ENCODE measurements around the gene CCDC172.
"Not testable (repeated sequence)": the region's sequence is repeated elsewhere in the genome, so short reads cannot be mapped to it uniquely, and the experiment has no call there.

The CCDC172 gene

DNA sequence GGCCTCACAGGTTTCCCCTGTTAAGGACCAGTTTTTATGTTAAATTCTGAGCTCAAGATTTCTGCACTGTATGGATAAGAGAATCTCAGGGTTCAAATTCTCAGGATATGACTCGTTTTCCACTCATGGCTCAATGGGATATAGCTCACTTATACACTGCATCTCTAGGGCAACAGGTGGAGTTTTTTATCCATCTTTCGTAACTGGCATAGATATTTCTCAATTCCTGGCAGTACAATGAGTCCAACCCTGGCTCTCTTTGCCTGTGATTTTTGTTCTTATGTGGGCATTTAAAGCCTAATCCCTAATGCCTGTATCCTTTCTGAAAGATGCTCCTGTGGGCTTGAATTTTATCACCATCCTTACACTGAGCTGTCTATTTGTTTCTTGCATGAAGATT lies 7.6 kb downstream of the CCDC172 start:
- DNase-seq (ENCODE audit: low read depth in 2 of 2, low spot score in 1 of 2) = no peak

DNA sequence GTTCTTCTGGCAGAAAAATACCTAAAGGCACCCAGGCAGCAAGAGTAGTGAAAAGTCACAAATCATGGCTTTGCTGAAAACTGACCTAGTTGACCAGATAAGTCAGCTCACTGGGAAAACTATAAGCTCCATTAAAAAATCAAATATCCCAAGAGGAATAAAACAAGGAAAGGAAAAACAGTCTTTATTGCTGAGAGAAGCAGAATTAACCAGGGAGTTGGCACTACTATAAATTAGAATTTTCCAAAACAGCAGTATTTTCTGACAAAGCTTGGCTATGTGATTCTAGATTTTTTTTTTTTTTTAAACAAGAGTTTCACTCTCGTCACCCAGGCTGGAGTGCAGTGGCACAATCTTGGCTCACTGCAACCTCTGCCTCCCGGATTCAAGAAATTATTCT lies 12.6 kb downstream of the CCDC172 start:
- DNase-seq (ENCODE audit: low read depth in 2 of 2, low spot score in 1 of 2) = no peak

DNA sequence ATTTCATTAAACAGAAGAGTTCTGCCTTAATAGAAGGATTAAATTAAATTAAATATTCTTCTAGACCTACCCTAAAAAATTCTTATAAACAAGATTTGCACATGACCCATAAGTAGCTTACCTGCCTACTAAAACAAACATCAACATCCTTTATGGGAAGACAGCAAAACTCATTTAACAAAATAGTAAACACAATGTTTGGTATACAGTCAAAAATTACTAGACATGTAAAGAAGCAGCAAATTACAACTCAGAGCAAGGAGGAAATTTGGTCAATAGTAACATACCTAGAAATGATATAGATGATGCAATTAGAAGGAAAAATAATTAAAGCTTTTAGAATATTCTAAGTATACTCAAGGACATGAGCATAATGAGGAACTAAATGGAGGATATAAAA lies 27.9 kb downstream of the CCDC172 start:
- DNase-seq (ENCODE audit: low read depth in 2 of 2, low spot score in 1 of 2) = no peak

DNA sequence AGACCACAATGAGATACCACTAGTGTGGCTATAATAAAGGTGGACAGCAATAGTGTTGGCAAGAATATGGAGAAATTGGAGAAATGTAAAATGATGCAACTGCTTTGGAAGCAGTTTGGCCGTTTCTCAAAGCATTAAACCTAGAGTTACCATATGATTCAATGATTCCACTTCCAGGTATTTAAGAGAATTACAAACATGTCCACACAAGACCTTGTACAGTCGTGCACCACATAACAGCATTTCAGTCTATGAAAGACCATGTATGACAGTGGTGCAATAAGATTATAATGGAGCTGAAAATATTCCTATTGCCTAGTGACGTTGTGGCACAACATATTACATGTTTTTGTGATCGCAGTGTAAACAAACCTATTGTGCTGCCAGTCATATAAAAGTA lies 29.6 kb downstream of the CCDC172 start:
- no peak for DNase-seq (ENCODE audit: low read depth in 2 of 2, low spot score in 1 of 2)

DNA sequence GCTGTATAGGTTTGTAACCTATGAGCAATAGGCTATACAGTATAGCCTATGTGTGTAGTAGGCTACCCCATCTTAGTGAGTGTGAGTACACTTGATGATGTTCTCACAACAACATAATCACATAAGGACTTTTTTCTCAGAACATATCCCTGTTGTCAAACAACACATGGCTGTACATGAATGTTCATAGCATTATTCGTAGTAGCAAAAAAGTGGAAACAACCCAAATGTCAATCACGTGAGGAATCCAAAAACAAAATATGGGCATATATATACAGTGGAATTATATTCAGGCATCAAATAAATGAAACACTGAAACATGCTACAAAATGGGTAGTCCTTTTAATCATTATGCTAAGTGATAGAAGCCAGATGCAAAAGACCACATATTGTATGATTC lies 31.1 kb downstream of the CCDC172 start:
- no peak for DNase-seq (ENCODE audit: low read depth in 2 of 2, low spot score in 1 of 2)

DNA sequence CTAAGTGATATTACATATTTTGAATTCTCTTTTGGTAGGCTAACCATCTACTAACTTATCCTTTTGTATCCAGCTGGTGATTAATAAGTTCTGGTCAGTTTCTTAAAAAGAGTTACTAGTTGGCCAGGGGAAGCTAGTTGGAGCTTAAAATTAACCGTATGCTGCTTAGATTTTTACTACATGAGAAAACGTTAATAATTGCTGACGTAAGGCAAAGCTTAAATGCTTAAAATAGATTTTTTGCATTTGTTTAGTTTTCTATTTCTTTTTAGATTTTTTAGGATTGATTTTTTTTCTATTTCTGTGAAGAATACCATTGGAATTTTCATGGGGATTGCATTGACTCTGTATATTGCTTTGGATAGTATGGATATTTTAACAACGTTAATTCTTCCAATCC lies 32.6 kb downstream of the CCDC172 start:
- no peak for DNase-seq (ENCODE audit: low read depth in 2 of 2, low spot score in 1 of 2)

DNA sequence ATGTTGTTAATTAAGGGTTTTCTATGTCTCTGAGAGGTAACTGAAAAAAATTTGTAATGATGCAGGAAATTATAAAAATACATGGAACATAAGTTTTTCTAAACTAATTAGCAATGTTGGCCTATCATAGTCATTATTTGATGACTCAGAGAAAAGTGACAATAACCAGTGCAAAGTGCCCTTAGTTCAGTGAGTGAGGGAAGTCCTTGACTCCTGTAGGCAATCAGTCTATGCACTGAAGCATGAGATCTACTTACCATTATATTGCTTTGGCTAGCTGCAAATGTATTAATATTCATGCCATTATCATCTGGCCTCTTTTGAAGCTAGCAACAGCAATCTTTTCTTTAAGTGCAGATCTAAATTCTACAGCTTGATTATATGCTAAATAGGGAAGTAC lies 40.6 kb downstream of the CCDC172 start:
- DNase-seq (ENCODE audit: low read depth in 2 of 2, low spot score in 1 of 2) = no peak

DNA sequence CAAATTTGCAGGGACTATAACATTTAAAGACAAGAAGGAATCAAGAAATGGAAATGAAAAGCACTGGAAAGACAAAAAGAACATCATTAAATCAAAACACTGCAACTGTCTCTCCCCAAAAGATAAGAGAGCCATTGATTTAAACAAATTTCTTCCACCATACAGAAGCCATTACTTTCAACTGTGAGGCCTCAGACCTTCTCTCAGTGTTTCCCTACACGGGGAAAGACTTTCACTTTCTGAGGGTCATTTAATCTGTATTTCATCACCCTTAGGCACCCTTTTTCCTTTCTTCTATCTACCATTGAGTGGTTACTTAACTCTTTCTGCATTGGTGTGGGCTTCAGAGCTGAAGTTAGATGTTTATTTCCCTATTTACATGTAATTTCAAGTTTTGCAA lies 47.5 kb downstream of the CCDC172 start:
- no peak for DNase-seq (ENCODE audit: low read depth in 2 of 2, low spot score in 1 of 2)

DNA sequence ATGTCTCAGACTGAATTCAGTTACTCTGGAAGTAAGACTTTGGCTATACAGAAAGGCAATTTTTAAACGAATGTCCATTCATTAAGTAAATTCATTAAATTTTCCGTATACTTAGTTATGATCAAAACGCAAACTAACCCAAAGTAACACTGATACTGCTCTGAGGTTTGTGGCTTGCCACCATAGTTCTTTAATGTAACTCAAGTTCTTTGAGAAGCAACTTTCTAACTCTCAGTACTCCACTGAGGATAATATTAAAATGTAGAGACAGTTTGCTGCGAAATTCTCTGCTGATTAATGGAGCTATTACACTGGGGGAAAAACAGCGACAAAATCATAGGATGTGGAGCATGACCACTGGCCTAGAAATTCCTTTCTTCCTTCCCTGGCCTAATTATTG lies 58.0 kb downstream of the CCDC172 start:
- DNase-seq (ENCODE audit: low read depth in 2 of 2, low spot score in 1 of 2) = no peak

DNA sequence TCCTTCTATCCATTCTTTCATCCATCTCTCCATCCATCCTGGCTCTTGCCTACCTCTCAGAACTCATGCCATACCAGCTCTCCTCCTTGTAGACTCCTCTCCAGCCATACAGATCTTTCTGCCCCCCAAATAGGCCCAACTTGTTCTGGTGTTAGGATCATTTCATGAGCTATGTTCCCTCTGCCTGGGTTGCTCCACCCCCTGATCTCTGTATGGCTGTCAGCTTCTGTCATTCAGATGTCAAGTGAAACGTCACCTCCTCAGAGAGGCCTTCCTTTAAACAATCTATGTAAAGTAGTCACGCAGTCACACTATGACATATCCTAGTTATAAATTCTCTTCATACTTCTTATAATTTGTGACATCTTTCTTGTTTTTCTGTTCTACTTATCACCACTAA lies 61.1 kb downstream of the CCDC172 start:
- no peak for DNase-seq (ENCODE audit: low read depth in 2 of 2, low spot score in 1 of 2)

DNA sequence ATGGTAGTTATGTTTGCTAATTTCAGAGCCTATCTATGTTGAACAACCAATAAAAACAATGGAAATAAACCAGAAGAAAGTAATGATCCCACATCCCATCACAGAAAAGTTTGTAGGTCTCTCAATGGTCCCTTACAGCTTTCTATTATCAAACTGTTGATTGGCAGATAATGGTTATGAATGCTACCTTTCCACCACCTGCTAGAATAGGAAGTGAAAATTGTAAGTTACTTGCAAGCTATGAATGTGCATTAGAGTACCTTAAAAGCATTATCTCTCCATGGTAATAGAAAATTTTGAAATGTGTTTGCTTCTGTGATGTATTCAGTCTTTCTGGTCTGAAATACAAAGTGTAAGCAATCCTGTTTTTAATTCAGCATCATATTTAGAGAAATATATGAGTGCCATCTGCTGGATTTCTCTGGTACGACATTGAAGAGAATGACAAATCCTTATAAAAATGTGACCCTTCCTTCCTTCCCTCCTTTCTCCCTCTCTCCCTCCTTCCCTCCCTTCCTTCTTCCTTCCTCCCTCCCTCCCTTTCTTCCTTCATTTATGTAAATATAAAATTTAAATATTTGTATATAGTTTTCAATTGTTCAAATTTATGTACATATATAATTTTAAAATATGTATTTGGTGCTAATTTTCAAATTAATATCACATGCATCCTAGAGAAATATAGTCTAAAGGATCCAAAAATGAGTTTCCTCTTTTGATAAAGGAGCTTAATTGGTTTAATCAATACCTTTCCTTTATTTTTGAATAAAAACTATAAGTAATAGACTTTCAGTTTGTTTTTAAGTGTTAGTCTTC lies 62.0 kb downstream of the CCDC172 start:
- DNase-seq (ENCODE audit: low read depth in 2 of 2, low spot score in 1 of 2) = no peak

DNA sequence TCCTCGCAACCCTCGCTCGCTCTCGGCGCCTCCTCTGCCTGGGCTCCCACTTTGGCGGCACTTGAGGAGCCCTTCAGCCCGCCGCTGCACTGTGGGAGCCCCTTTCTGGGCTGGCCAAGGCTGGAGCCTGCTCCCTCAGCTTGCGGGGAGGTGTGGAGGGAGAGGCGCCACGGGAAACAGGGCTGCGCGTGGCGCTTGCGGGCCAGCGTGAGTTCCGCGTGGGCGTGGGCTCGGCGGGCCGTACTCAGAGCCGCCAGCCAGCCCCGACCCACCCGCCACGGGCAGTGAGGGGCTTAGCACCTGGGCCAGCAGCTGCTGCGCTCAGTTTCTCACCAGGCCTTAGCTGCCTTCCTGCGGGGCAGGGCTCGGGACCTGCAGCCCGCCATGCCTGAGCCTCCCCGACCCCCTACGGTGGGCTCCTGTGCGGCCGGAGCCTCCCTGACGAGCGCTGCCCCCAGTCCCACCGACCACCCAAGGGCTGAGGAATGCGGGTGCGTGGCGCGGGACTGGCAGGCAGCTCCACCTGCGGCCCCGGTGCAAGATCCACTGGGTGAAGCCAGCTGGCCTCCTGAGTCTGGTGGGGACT lies 69.1 kb downstream of the CCDC172 start:
- DNase-seq (ENCODE audit: low read depth in 2 of 2, low spot score in 1 of 2) = not testable (repeated sequence)

DNA sequence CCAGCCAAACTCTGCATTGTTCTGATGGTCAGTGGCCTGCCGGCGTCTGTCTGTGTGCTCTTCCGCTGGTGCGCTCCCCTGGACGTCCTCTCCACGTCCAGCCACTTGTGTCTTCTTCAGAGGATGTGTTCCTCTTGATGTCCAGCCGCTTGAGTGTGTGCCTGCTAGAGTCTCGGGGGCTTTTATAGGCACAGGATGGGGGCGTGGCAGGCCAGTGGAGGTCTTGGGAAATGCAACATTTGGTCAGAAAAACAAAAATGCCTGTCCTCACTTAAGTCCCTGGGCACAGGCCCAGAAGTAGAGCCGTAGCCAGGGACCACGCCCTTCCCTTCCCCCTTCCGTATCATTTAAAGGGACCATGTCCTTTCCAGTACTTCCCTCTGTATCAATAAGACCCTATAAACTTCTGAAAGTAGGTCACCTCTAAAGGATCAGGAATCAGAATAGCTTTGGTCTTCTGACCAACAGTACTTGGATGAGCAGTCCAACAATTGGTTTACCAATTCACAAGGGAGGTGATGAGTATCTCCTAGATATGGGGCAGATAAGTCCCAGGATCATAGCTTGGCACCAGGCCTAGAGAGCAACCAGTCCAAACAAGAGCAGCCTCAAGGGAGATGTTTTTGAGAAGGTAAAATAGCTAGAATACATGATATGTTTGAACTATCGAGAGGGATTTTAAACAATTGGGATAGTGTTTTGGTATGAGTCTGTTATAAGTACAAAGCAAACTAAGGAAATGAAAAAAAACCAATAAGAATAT lies 71.2 kb downstream of the CCDC172 start:
- DNase-seq (ENCODE audit: low read depth in 2 of 2, low spot score in 1 of 2) = no peak

DNA sequence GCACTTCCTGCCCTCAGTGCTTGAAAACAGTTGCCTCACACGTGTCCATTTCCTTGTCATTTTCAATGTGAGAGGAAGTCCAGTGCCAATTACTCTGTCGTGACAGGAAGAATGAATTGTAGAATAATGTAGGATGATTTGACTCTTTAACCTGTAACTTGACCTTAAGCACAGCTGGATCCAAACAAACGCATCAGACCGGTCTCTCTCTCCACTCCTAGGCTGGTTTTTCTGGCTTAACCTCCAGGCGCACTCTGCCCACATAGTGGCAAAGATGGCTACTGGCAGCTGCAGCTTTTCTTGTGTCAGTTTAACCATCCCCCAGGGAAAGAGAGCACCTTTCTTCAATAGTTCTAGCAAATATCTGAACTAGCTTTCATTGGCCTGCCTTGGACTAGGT lies 74.0 kb downstream of the CCDC172 start:
- DNase-seq (ENCODE audit: low read depth in 2 of 2, low spot score in 1 of 2) = no peak

DNA sequence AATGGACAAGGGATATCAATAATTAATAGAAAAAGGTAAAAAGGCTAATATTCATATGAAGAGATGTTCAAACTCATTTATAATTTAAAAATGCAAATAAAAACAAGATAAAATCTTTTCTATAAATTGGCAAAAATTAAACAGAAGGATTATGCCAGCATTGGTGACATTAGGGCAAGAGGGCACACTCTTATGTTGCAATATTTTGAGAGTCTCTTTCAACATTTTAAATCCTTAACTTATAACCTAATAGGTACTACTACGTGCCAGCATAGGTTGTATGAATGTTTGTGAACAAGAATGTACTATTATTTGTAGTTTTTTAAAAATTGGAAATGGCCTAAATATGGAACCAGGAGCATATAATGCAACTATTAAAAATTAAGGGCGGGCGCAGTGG lies 78.6 kb downstream of the CCDC172 start:
- DNase-seq (ENCODE audit: low read depth in 2 of 2, low spot score in 1 of 2) = no peak

DNA sequence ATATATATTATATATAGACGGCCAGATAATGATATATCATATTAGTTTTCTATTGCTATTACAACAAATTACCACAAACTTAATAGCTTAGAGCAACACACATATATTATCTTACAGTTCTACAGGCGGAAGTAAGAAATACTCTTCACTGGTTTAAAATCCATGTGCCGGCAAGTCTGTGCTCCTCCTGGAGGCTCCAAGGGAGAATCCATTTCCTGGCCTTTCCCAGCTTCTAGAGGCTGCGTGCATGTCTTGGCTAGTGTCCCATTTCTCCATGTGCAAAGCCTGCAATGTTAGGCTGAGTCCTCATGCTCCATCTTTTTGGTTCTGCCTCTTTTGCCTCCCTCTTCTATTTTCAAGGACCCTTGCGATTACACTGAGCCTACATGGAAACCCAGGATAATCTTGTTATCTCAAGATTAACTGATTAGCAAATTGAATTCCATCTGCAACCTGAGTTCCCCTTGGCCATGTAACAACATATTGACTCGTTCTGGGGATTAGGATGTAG lies 79.5 kb downstream of the CCDC172 start:
- no peak for DNase-seq (ENCODE audit: low read depth in 2 of 2, low spot score in 1 of 2)

DNA sequence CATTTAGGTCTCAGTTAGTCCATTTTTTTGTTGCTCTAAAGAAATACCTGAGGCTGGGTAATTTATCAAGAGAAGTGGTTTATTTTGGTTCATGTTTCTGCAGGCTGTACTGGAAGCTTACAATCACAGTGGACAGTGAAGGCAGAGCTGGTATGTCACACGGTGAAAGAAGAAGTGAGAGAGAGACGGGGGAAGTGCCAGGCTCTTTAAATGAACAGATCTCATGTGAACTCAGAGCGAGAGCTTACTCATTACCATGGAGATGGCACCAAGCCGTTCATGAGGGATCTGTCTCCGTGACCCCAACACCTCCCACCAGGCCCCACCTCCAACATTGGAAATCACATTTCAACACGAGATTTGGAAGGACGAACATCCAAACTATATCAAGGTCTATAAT lies 84.5 kb downstream of the CCDC172 start:
- no peak for DNase-seq (ENCODE audit: low read depth in 2 of 2, low spot score in 1 of 2)

DNA sequence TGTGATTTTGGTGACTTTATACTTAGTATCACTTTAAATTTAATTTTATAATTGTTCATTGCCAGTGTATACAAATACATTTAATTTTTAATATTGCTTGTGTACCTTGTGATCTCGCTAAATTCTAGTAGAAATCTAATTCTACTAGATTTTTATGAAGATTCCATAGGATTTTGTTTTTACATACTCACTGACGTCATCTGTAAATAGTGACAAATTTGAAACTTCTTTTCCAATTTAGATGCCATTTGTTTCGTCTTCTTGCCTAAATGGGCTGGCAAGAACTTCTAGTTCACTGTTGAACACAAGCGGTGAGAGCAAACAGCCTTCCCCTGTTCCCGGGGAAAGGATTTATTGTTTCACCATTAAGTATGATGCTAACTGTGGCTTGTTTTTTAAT lies 86.1 kb downstream of the CCDC172 start:
- no peak for DNase-seq (ENCODE audit: low read depth in 2 of 2, low spot score in 1 of 2)

DNA sequence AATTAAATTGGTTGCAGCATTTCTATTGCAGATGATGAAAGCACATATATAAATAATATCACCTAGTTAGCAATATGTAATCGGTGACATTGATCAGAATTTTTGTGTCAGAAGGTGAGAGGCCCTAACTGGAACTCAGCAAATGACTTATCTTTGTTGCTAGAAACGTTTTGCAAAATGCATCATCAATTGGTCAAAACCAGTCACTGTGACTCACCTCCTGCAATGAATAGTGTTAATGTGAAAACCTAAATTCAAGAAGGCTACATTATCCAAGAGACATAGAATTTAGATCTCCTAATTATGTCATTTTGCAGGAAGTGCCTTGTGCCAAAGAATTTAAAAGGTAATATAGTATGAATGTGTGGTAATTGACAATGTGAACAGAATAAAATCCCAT lies 93.6 kb downstream of the CCDC172 start:
- DNase-seq (ENCODE audit: low read depth in 2 of 2, low spot score in 1 of 2) = no peak

DNA sequence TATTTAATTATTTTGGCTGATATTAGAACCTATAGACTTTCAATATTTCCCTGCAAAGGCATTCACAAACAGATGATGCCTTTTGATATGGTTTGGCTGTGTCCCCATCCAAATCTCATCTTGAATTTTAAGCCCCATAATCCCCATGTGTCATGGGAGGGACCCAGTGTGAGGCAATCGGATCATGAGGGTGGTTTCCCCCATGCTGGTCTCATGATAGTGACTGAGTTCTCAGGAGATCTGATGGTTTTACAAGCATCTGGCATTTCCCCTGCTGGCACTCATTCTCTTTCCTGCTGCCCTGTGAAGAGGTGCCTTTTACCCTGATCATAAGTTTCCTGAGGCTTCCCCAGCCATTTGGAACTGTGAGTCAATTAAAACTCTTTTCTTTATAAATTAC lies 94.1 kb downstream of the CCDC172 start:
- no peak for DNase-seq (ENCODE audit: low read depth in 2 of 2, low spot score in 1 of 2)

DNA sequence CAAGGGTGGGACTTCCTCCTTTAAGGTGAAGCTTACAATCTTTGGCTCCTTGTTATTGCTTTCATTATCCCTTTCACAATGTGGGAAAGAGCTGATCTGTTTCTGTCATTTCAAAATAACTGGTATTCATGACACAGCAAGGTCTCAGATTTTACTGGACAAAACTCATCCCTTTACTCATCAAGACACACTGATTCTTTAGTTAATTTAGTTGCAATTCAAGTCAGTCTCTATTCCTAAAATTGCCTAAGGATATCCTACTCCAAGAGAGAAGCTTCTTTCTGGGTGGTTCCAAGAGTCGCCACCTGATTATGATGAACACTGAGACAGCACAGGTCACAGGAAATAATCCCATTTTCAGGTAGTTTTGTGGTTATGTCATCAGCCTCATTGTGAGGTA lies 97.6 kb downstream of the CCDC172 start:
- no peak for DNase-seq (ENCODE audit: low read depth in 2 of 2, low spot score in 1 of 2)

DNA sequence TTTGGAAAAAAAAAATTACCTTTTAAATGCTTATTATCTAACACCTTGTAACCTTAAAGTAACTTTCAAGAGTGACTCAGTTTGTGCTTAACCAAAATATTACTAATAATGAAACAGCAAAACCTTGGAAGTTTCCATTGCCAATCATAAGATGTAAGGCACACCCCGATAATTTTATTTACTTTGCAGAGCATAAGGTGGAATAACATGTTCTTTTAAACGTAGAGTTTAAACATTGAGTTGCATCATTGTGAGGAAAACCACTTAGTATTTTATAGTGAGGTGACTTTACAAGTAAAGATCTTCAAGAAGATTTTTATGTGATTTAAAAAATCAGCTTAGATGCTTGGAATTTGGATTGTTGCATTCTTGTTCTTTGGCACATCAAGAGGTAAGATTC lies 103.4 kb downstream of the CCDC172 start, which contains the start of gene PNLIPRP3:
Gene PNLIPRP3, plus strand, starts transcription at position 177 of the 400 bp plus-strand sequence. Its CDS starts 166 bp downstream, at position 343.
- no peak for DNase-seq (ENCODE audit: low read depth in 2 of 2, low spot score in 1 of 2)
